Urothelium cell line (cell line): ENCODE data around the gene RALGPS2.

Experiments
- DNase-seq: peaks from one replicate; pipeline ENCODE4 v3.0.0; 2011; ENCODE audit warnings: low spot score, mixed read lengths
- FAIRE-seq: peaks from 2 replicates; lab custom pipeline; 2011; peaks lifted over from hg19 to GRCh38; lab: Jason Lieb, UNC

Gene RALGPS2

GRCh38 chr1:178857126-178857525 is 132.1 kb downstream of the RALGPS2 start:
- no peak for FAIRE-seq

DNA sequence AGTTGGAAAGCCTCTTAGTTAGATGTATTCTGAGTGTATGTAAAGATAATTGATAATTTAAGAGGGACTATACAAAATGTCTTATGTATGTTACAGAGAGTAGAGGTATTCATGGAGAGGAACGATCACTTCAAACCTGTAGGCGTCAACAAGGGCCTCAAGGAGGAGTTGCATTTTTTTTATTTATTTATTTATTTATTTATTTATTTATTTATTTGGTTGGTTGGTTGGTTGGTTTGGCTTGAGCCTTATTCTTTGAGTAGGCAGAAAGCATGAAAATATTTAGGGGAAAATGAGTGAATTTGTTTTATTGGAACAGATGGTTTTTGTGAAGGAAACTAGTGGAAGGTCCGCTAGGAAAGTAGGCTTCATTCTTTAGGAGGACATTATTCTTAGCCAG is 137.4 kb downstream of the RALGPS2 start:
- FAIRE-seq, result no peak
- no peak for DNase-seq

More at GRCh38 chr1:178857126-178857525, 132.1 kb downstream of the RALGPS2 start:
- no peak for DNase-seq

DNA sequence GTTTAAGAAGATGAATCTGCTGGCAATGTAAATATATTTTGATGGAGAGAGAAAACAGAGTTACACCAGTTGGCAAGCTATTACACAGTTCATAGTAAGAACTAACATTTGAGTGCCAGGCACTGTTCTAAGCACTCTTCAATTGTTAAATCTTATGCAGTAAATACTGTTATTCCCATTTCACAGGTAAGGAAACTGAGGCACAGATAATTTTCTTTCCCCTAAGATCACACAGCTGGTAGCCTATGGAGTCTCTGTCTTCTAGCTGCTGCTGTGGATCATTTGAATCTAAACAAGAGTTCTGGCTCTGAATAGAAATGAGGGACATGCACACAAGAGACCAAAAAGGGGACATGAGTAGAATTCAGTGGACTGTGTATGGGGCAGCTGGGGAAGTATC is 137.8 kb downstream of the RALGPS2 start:
- FAIRE-seq, result no peak
- no peak for DNase-seq

GRCh38 chr1:178864326-178864725 is 139.3 kb downstream of the RALGPS2 start:
- no peak for DNase-seq

DNA sequence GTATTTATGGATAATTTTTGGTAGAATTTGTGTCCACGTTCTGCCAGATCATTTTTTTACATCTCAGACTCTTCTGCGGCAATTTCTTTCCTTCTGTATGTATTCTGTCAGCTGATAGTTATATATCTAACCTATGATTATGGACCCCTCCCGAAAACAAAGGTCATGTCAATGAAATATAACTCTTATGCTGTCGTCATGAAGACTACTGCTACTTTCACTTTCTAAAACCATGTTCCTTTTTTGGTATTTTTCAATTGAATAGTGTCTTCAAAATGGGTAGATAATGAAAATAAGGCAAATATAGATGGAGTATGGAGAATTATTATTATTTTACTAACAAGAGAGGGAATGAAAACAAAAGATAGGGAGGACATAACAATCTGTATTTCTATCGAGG is 142.6 kb downstream of the RALGPS2 start:
- DNase-seq (no peak), FAIRE-seq (no peak)

More at GRCh38 chr1:178864326-178864725, 139.3 kb downstream of the RALGPS2 start:
- FAIRE-seq, result no peak

GRCh38 chr1:178868706-178869105 is 143.7 kb downstream of the RALGPS2 start:
- DNase-seq, result no peak
- FAIRE-seq, result no peak

- FAIRE-seq (no peak), DNase-seq (no peak)
Observed at GRCh38 chr1:178869119-178869697, 144.2 kb downstream of the RALGPS2 start.

DNA sequence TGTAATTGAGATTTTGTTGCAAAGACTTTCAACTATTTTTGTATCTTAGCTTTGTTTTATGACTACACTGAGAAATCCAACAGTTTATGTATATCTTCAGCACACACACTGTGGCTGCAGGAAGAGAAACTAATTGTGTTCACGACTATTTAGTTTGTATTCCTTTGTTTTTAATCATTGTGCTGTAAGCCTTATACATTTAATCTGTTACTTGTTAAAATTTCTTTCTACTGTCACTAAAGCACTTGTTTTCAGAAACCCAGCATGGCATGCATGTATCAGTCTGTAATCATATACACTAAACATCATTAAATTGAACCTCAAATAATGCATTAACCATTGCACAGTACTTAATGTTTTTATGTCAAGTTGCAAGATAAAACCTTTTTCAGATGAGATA is 145.2 kb downstream of the RALGPS2 start:
- no peak for FAIRE-seq
- DNase-seq, result no peak

- DNase-seq (peak; percentile 3), FAIRE-seq (no peak)
Observed at GRCh38 chr1:178870944-178871343, 145.9 kb downstream of the RALGPS2 start, which contains the start of gene ANGPTL1. Gene ANGPTL1 (minus strand): TSS chr1:178871077. CDS start chr1:178865776, 5,301 bp downstream.

DNA sequence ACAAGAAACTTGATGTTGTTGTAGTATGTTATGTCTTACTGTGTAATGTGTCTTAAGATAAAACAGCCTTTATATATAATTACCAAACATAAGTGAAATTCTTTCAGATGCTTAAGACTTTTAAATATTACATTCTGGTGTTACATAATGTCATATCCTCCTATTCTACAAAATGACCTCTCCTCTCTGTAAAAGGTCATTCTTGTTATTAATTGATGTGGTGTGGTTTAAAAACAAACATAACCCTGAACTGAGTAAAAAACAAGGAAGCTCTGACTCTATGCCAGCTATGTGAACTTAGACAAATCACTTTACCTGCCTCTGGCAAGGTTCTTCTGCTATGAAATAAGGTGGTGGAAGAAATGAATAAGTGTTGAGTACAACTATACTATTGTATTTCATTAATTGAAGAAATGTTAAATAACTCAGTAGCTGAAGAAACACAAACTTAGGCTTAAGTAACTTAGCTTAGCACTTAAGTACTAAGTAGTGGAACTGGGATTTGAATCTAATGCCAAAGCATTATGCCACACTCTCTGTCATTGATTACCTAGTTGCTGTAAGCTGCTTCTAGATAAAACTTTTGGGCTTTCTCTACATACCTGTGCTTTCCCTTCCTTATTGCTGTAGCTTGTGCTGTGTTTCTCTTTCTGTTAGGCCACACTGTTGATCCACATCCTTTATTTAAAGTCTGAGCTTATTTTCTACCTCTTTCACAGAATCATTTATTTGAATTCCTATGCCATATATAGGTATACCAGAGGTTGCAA is 146.7 kb downstream of the RALGPS2 start:
- DNase-seq (no peak), FAIRE-seq (no peak)

DNA sequence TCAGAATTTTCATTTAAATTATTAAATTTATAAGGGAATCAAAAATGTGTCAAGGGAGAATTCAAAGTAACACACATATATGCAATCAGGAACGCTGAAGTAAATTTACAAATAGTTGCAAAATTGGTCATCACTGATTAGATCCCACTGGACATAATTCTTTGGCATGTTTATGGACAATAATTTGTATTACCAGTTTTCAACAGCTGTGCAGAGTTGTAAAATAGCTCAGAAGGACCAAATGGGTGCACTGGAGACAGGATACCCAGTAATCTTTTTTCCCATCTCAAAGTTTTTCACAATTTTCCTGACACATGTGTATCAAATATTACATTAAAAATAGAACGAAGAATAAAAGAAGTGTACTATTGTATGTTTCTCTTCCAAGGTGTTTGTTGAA is 149.9 kb downstream of the RALGPS2 start:
- FAIRE-seq, result no peak
- DNase-seq, result no peak

GRCh38 chr1:178875936-178876335 is 150.9 kb downstream of the RALGPS2 start:
- DNase-seq (no peak), FAIRE-seq (no peak)

GRCh38 chr1:178877896-178878295 is 152.9 kb downstream of the RALGPS2 start:
- FAIRE-seq (no peak), DNase-seq (no peak)

GRCh38 chr1:178881950-178882349 is 156.9 kb downstream of the RALGPS2 start:
- no peak for DNase-seq
- FAIRE-seq, result no peak

- DNase-seq, result no peak
- FAIRE-seq, result no peak
Observed at GRCh38 chr1:178885869-178886268, 160.8 kb downstream of the RALGPS2 start.

DNA sequence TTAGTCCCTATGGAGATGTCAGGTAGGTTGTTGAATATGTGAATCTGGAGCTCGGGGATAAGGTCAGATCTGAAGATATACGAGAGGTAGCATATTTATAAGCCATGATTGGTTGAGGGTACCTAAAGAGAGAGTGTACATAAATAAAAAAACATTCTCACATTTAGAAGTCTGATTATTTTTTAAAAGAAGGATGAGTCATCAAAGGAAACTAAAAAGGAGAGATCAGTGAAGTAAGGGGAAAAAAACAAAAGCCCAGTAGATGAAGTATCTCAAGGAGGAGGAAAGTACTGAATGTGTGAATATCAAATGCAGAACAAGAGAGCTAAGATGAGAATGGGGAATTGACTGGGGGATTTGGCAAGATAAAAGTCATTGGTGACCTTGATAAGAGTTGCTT is 161.5 kb downstream of the RALGPS2 start:
- DNase-seq, result no peak
- no peak for FAIRE-seq

DNA sequence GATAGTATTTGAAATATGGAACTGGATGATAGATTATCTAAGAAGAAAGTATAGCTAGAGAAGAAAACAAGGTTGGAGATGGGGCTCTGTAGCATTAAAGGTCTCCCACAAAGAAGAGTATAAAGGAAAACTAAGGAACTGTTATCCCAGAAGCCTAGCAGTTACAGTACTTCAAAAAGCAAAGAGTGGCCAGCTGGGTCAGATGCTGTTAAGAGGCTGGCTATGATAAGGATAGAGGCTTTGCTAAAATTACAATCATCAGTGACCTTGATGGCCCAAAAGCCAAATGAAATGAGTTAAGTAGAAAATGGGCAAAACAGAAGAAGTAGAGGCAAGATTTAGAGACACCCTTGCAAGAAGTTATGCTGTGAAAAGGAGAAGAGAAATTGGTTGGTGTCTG is 170.9 kb downstream of the RALGPS2 start:
- no peak for FAIRE-seq
- DNase-seq, result no peak

DNA sequence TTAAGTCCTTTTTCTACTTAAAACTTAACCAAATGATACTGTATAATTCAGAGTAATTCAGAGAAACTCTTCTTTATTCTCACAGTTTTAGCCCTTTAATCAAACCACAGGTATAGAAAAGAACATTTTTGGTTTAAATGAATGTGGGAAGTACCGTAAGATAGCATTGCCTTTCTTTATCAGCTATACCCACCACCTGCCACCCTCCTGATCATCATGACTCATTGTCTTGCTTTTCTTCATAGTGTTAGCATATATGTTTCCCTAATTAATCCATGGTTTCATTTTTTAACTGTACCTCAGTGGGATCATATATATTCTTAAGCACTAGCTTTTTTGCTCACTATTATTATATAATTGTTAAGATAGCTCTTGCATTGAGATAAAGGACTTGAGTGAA is 173.4 kb downstream of the RALGPS2 start:
- DNase-seq (no peak), FAIRE-seq (no peak)

GRCh38 chr1:178899402-178899801 is 174.4 kb downstream of the RALGPS2 start:
- FAIRE-seq (no peak), DNase-seq (no peak)

GRCh38 chr1:178901482-178902125 is 176.6 kb downstream of the RALGPS2 start:
- DNase-seq, result no peak
- FAIRE-seq, result no peak

- DNase-seq (no peak), FAIRE-seq (no peak)
Observed at GRCh38 chr1:178908358-178908757, 183.3 kb downstream of the RALGPS2 start.

DNA sequence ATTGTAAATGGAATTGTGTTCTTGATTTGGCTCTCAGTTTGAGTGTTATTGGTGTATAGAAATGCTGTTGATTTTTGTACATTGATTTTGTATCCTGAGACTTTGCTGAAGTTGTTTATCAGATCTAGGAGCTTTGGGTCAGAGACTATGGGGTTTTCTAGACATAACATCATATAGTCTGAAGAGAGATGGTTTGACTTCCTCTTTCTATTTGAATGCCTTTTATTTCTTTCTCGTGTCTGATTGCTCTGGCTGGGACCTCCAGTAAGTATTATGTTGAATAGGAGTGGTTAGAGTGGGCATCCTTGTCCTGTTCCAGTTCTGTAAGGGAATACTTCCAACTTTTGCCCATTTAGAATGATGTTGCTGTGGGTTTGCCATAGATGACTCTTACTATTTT is 185.0 kb downstream of the RALGPS2 start:
- no peak for FAIRE-seq
- no peak for DNase-seq
